ENCODE data around the gene ORC3. TPM values are rescaled to one million over a fixed set of nuclear protein-coding genes. Genes with fewer than 3 reads are reported as not detected.

The ORC3 gene
- total RNA-seq, 1 experiment from 2014 or later: 52.9 TPM

GRCh38 chr6:87628424-87628823 lies 38.5 kb downstream of the ORC3 start:
- Histone ChIP-seq H2AFZ (ENCODE audit: low read length) (no peak overlapping the region), H2BK15ac (ENCODE audit: low read depth, low read length) (no peak overlapping the region), H3K27ac (ENCODE audit: insufficient read length, low read depth, low read length) (no peak overlapping the region), H3K9me3 (ENCODE audit: control insufficient read depth, low read depth, low read length) (no peaks in the 10 kb centered on the region), H3K9ac (ENCODE audit: extremely low read depth, insufficient read length, low read length) (no peak overlapping the region), H3K27me3 (ENCODE audit: insufficient read depth, low read length) (no peaks in the 10 kb centered on the region), H2BK20ac (ENCODE audit: low read depth, low read length, poor library complexity, severe bottlenecking) (no peak overlapping the region), H2BK12ac (ENCODE audit: insufficient read length, low read depth, low read length) (no peak overlapping the region), H2BK5ac (ENCODE audit: insufficient read length, low read length) (no peak overlapping the region), H3K4me1 (ENCODE audit: insufficient read depth, low read length) (no peaks in the 10 kb centered on the region), H3K18ac (ENCODE audit: insufficient read length, low read depth, low read length) (no peak overlapping the region), H2AK5ac (ENCODE audit: insufficient read length, low read length) (no peak overlapping the region), H3K23ac (ENCODE audit: insufficient read length, low read depth, low read length) (no peak overlapping the region), H3K79me2 (ENCODE audit: insufficient read depth, low read length) (no peaks in the 10 kb centered on the region), H4K5ac (ENCODE audit: insufficient read length, low read depth, low read length) (no peak overlapping the region), H4K20me1 (ENCODE audit: control insufficient read depth, insufficient read depth, insufficient read length) (no peaks in the 10 kb centered on the region), H4K8ac (replicated peaks; ENCODE audit: insufficient read length, low read depth, low read length) (no peak overlapping the region), H3K14ac (ENCODE audit: insufficient read depth, low read length) (no peak overlapping the region), H3K56ac (ENCODE audit: insufficient read length, low read depth, low read length) (no peak overlapping the region), H4K91ac (ENCODE audit: insufficient read length, low read depth, low read length) (no peak overlapping the region), H3K4me2 (ENCODE audit: insufficient read depth, insufficient read length, low read length) (no peak overlapping the region), H3T11ph (ENCODE audit: low read length) (no peak overlapping the region), H3K79me1 (ENCODE audit: insufficient read depth, low read depth, low read length, poor library complexity, severe bottlenecking) (no peaks in the 10 kb centered on the region), H3K23me2 (ENCODE audit: insufficient read length, low read depth, low read length, poor library complexity, severe bottlenecking) (no peaks in the 10 kb centered on the region), H2BK120ac (ENCODE audit: low read depth, low read length, poor library complexity, severe bottlenecking) (no peak overlapping the region), H3K4ac (ENCODE audit: low read depth, low read length) (no peak overlapping the region)
- no peaks in the 10 kb centered on the region for H3K9me3 Mint-ChIP-seq
- WGBS (ENCODE audit: extremely low coverage, insufficient read length, low lambda C conversion rate): no CpG with 5 or more reads among the region's 2 CpGs
- no peak for DNase-seq
- no peak overlapping the region for H3K4me3 Mint-ChIP-seq
- no peaks in the 10 kb centered on the region for H3K27me3 Mint-ChIP-seq (ENCODE audit: low read depth)
- peaks cover 16 to 50% (median 27%) of the 10 kb centered on the region in 3 experiments; a peak in 6 of 7 replicates for H3K36me3 Mint-ChIP-seq (ENCODE audit: insufficient read depth in 1 of 3, low read depth in 3 of 3)
- no peak overlapping the region; a peak in 3 of 7 replicates for H3K27ac Mint-ChIP-seq
- peaks cover 2 to 8% of the 10 kb centered on the region in 2 experiments; a peak in 3 of 4 replicates for H3K4me1 Mint-ChIP-seq
- TF ChIP-seq, protein P1, sequence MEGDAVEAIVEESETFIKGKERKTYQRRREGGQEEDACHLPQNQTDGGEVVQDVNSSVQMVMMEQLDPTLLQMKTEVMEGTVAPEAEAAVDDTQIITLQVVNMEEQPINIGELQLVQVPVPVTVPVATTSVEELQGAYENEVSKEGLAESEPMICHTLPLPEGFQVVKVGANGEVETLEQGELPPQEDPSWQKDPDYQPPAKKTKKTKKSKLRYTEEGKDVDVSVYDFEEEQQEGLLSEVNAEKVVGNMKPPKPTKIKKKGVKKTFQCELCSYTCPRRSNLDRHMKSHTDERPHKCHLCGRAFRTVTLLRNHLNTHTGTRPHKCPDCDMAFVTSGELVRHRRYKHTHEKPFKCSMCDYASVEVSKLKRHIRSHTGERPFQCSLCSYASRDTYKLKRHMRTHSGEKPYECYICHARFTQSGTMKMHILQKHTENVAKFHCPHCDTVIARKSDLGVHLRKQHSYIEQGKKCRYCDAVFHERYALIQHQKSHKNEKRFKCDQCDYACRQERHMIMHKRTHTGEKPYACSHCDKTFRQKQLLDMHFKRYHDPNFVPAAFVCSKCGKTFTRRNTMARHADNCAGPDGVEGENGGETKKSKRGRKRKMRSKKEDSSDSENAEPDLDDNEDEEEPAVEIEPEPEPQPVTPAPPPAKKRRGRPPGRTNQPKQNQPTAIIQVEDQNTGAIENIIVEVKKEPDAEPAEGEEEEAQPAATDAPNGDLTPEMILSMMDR (conservative IDR thresholded peaks at IDR 0.05): no peak
